ENCODE measurements around the gene PTGIS.
A peak's percentile ranks its signal among the peaks of the same experiment; 100 is the strongest.

PTGIS gene

GRCh38 chr20:49603209-49603627 is 35.3 kb upstream of the PTGIS start:
- Histone ChIP-seq H3K27me3 (ENCODE audit: insufficient read depth, low read depth, severe bottlenecking) (no peaks in the 10 kb centered on the region), H3K36me3 (no peaks in the 10 kb centered on the region), H3K4me3 (ENCODE audit: low read depth, low read length) (no peak overlapping the region), H3K9me3 (ENCODE audit: severe bottlenecking) (no peaks in the 10 kb centered on the region), H3K27ac (no peak overlapping the region)
- DNase-seq = peak; percentile 82
- peak; percentile 63 for TF ChIP-seq CTCF (IDR thresholded peaks at IDR 0.05; ENCODE audit: low read depth, low read length)

DNA sequence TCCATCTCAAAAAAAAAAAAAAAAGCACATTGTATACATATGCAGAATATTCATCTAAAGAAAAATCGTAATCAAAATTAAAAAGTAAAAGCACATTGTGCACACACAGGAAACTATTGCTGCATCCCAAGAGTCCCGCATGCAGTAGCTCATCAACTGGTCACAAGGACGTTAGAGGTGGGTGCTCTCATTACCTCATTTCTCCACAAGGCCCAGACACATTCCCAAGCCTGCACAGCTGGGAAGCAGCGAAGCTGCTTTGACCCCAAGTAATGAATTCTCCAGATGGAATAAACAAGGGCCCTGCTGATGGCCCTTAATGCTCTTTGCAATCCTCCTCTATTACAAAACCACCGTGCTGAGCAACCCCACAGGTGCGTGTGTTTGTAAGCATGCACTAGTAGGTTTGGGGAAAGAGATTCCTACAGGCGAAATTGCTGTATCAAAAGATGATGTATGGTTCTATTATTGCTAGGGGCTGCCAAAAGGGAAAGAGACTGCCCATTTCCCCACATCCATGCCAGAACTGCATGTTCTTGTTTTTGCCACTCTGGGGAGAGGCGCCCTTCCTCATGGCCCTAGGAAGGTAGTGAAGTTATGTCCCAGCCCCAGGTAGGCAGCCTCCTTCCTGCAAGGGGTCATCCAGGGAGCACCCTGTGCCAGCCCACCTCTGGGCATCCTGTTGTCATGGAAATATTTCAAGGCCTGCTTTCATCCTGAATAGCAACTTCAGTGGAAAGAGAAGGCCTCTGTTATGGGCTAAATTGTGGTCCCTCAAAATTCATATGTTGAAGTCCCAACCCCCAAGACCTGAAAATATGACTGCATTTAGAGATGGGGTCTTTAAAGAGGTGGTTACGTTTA is 34.6 kb upstream of the PTGIS start:
- no peak for TF ChIP-seq CTCF (IDR thresholded peaks at IDR 0.05; ENCODE audit: low read depth, low read length)
- H3K36me3 ChIP-seq = no peaks in the 10 kb centered on the region

DNA sequence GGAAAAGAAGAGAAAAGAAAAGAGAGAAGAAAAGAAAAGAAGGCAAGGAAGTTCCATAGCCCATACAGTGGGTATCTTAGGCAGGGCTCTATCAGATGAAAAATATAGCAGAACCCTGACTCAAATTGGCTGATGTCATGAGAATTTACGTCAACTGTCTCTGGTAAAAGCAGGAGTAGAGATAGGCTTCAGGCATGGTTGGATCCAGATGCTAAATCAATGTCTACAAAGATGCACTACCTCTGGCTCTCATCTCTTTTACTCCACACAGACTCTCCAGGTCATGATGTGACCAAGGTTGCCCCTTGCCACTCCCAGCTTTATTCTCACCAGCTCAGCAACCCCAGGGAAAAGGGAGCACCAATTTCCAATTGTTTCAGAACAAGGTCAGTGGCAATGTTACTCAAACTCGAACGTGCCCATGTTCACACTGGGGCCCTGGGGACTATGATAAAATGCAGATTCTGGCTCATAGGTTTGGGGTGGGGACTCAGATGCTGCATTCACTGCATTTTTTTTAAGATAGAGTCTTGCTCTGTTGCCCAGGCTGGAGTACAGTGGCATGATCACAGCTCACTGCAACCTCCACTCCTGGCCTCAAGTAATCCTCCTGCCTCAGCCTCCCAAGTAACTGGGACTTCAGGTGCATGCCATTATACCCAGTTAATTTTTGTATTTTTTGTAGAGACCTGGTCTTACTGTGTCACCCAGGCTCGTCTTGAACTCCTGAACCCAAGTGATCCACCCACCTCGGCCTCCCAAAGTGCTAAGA is 33.4 kb upstream of the PTGIS start:
- Histone ChIP-seq H3K27me3 (ENCODE audit: insufficient read depth, low read depth, severe bottlenecking) (no peaks in the 10 kb centered on the region), H3K36me3 (no peaks in the 10 kb centered on the region), H3K4me3 (ENCODE audit: low read depth, low read length) (no peak overlapping the region), H3K27ac (no peak overlapping the region), H3K9me3 (ENCODE audit: severe bottlenecking) (no peaks in the 10 kb centered on the region)
- TF ChIP-seq CTCF (IDR thresholded peaks at IDR 0.05; ENCODE audit: low read depth, low read length) = no peak
- no peak for DNase-seq

More for the DNA sequence above, 34.6 kb upstream of the PTGIS start:
- no peaks in the 10 kb centered on the region for H3K9me3 ChIP-seq (ENCODE audit: severe bottlenecking)
- DNase-seq = no peak
- H3K27me3 ChIP-seq (ENCODE audit: insufficient read depth, low read depth, severe bottlenecking) = no peaks in the 10 kb centered on the region
- no peak overlapping the region for H3K27ac ChIP-seq
- H3K4me3 ChIP-seq (ENCODE audit: low read depth, low read length) = no peak overlapping the region

- Histone ChIP-seq H3K27me3 (ENCODE audit: insufficient read depth, low read depth, severe bottlenecking) (no peaks in the 10 kb centered on the region), H3K27ac (no peak overlapping the region), H3K36me3 (no peaks in the 10 kb centered on the region), H3K4me3 (ENCODE audit: low read depth, low read length) (no peak overlapping the region), H3K9me3 (ENCODE audit: severe bottlenecking) (no peaks in the 10 kb centered on the region)
- no peak for TF ChIP-seq CTCF (IDR thresholded peaks at IDR 0.05; ENCODE audit: low read depth, low read length)
- DNase-seq = no peak
Observed at GRCh38 chr20:49599746-49600113, 31.8 kb upstream of the PTGIS start.

DNA sequence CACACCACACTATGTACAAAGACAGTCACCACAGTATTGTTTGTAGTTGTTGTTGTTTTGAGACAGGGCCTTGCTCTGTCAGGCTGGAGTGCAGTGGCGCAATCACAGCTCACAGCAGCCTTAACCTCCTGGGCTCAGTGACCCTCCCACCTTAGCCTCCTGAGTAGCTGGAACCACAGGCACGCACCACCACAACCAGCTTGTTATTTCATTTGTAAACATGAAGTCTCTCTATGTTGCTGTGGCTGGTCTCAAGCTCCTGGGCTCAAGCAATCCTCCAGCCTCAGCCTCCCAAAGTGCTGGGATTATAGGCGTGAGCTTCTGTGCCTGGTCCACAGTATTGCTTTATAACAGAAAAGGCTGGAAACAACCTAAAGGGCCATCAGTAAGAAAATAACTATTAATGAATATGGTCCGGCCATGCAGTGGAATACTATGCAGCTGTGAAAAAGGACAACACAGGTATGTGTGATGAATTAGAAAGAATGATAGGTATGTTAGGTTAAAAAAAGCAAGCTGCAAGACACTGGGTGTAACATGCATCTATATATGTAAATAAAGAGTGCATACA is 30.0 kb upstream of the PTGIS start:
- Histone ChIP-seq H3K9me3 (ENCODE audit: severe bottlenecking) (no peaks in the 10 kb centered on the region), H3K27me3 (ENCODE audit: insufficient read depth, low read depth, severe bottlenecking) (no peaks in the 10 kb centered on the region), H3K36me3 (no peaks in the 10 kb centered on the region), H3K27ac (no peak overlapping the region), H3K4me3 (ENCODE audit: low read depth, low read length) (no peak overlapping the region)
- TF ChIP-seq CTCF (IDR thresholded peaks at IDR 0.05; ENCODE audit: low read depth, low read length) = no peak
- no peak for DNase-seq

All from WERI-Rb-1 (cell line).